Right atrium auricular region (tissue), 2 donors: ENCODE results near the gene INPP5A. TPM values are rescaled to one million over a fixed set of nuclear protein-coding genes. Genes with fewer than 3 reads are reported as not detected.

ENCODE experiments used
- DNase-seq: peaks from one replicate; pipeline ENCODE4 v3.0.0-alpha.2; 2019; ENCODE audit warnings: low spot score
- H3K27ac ChIP-seq, 2 donors: fragments of 200-600 bp; sonication (generic); 1 replicate in 1 of 2; 2 replicates in 1 of 2; pipeline ENCODE4 v1.5.1; 2016 to 2019
- H3K27me3 ChIP-seq, 2 donors: fragments of 200-600 bp; sonication (generic); one replicate each; pipeline versions ENCODE4 v1.5.1 to v1.6.0; 2017 to 2019
- H3K36me3 ChIP-seq: fragments of 200-600 bp; sonication (generic); one replicate; pipeline ENCODE4 v1.5.1; 2016
- H3K4me1 ChIP-seq, 2 donors: fragments of 200-600 bp; sonication (generic); one replicate each; pipeline versions ENCODE4 v1.5.1 to v1.6.0; 2017 to 2019
- H3K4me3 ChIP-seq, 2 donors: fragments of 200-600 bp; sonication (generic); 1 replicate in 1 of 2; 2 replicates in 1 of 2; pipeline ENCODE4 v1.5.1; 2017 to 2019; ENCODE audit warnings: mild to moderate bottlenecking in 1 of 2, moderate library complexity in 1 of 2
- H3K9me3 ChIP-seq, 2 donors: fragments of 200-600 bp; sonication (generic); one replicate each; pipeline ENCODE4 v1.5.1; 2019
- total RNA-seq, 2 donors: library from RNA; depleted of rRNA; stranded (reverse); fragments of >200 nt; gene quantifications; one replicate each; pipeline ENCODE4 v1.1.0, GENCODE V29; 2016
- TF ChIP-seq, protein P1 (sequence below), 2 donors: fragments of 200-600 bp; sonication (generic); IDR thresholded peaks; one replicate each; pipeline ENCODE4 v1.5.1; 2019; ENCODE audit warnings: antibody characterized with exemption in 2 of 2

INPP5A gene
- total RNA-seq, 2 donors from 2014 or later, result 116 to 143 TPM

GRCh38 chr10:132644527-132645246, 107.1 kb downstream of the INPP5A start:
- no peak overlapping the region for H3K27ac ChIP-seq

DNA sequence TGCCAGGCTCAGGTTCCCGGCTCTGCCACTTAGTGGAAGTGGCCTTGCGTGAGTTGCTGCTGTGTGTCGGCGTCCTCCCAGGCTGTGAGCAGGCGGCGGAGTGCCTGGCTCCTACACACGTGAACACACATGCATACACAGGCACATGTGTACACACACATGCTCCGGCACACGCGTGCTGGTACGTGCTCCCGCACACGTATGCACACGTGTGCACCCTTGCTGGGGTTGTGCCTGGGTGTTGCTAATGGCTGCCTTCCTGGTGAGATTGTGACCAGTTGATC, 107.6 kb downstream of the INPP5A start:
- Histone ChIP-seq H3K27ac (no peak overlapping the region), H3K36me3 (no peaks in the 10 kb centered on the region), H3K4me3 (no peak overlapping the region), H3K9me3 (no peaks in the 10 kb centered on the region), H3K27me3 (no peaks in the 10 kb centered on the region), H3K4me1 (no peaks in the 10 kb centered on the region)
- TF ChIP-seq, protein P1, sequence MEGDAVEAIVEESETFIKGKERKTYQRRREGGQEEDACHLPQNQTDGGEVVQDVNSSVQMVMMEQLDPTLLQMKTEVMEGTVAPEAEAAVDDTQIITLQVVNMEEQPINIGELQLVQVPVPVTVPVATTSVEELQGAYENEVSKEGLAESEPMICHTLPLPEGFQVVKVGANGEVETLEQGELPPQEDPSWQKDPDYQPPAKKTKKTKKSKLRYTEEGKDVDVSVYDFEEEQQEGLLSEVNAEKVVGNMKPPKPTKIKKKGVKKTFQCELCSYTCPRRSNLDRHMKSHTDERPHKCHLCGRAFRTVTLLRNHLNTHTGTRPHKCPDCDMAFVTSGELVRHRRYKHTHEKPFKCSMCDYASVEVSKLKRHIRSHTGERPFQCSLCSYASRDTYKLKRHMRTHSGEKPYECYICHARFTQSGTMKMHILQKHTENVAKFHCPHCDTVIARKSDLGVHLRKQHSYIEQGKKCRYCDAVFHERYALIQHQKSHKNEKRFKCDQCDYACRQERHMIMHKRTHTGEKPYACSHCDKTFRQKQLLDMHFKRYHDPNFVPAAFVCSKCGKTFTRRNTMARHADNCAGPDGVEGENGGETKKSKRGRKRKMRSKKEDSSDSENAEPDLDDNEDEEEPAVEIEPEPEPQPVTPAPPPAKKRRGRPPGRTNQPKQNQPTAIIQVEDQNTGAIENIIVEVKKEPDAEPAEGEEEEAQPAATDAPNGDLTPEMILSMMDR (IDR thresholded peaks at IDR 0.05), result no peak
- no peak for DNase-seq

More at GRCh38 chr10:132644527-132645246, 107.1 kb downstream of the INPP5A start:
- no peaks in the 10 kb centered on the region for H3K36me3 ChIP-seq
- TF ChIP-seq, protein P1 (IDR thresholded peaks at IDR 0.05), result no peak
- no peak for DNase-seq
- H3K4me3 ChIP-seq, result no peak overlapping the region
- no peaks in the 10 kb centered on the region for H3K27me3 ChIP-seq
- H3K9me3 ChIP-seq, result no peaks in the 10 kb centered on the region
- no peaks in the 10 kb centered on the region for H3K4me1 ChIP-seq

DNA sequence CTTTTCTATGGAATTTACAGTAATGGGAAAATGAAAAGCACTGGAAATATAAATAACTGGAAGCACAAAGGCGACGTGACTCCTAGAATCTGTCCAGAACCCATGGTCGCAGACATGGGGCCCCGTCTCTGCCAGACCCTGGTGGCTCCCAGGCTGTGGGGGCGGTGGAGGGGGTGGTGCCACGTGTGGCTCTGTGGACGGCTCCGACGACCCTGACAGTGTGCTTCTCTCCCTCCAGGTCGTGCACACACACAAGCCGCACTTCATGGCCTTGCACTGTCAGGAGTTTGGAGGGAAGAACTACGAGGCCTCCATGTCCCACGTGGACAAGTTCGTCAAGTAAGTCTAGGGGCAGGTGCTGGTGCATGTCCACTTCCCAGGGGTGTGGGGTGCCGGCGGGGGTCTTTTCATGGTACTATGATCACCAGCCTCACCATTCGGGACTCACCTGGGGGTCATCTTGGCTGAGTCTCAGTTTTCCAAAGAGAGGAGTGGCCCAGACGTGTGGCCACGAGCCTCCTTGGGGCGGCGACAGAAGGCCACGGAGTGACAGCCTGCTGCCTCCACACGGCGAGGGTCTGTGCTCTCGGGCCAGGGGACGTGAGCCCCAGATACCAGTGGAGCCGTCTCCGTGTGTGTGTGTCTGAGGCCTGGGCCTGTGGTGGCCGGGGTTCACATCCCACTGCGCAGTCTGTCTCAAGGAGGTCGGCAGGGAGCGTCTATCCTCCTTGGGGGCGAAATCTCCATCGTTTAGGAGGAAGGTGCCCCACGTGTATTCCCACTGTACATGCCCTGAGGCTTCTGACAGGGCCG, 108.2 kb downstream of the INPP5A start:
- Histone ChIP-seq H3K27me3 (no peaks in the 10 kb centered on the region), H3K27ac (no peak overlapping the region), H3K4me1 (no peaks in the 10 kb centered on the region), H3K4me3 (no peak overlapping the region), H3K36me3 (no peaks in the 10 kb centered on the region), H3K9me3 (no peaks in the 10 kb centered on the region)
- DNase-seq, result no peak
- TF ChIP-seq, protein P1 (IDR thresholded peaks at IDR 0.05), result no peak

DNA sequence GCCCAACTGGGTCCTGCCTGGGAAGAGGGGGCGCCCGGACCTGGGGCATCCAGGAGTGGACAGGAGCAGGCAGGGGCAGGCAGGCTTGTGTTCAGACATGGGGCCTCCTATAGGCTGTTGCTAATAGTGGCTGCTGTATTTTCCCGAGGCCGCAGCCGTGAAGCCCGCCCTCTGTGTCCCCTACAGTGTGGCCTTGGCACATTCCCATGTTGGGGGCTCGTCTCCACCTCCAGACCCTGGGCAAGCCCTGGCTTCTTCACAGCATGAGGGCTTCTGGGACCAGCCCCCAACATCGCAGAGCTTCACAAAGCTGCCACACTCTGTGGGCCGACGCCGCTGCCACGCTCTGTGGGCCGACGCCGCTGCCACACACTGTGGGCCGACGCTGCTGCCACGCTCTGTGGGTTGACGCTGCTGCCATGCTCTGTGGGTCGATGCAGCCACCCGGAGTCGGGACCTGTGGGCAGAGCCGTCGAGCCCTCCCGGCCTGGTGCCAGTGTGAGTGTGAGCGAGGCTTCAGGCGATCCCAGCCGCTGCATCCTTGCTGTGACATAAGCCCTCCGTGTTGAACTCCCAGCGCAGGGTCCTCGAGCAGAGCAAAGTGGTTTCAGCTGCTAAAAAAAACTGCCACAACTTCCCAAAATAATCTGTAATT, 109.0 kb downstream of the INPP5A start:
- TF ChIP-seq, protein P1 (IDR thresholded peaks at IDR 0.05), result no peak
- H3K27me3 ChIP-seq, result no peaks in the 10 kb centered on the region
- no peak overlapping the region for H3K4me3 ChIP-seq
- no peak overlapping the region for H3K27ac ChIP-seq
- DNase-seq, result no peak
- H3K36me3 ChIP-seq, result no peaks in the 10 kb centered on the region
- no peaks in the 10 kb centered on the region for H3K9me3 ChIP-seq
- no peaks in the 10 kb centered on the region for H3K4me1 ChIP-seq

DNA sequence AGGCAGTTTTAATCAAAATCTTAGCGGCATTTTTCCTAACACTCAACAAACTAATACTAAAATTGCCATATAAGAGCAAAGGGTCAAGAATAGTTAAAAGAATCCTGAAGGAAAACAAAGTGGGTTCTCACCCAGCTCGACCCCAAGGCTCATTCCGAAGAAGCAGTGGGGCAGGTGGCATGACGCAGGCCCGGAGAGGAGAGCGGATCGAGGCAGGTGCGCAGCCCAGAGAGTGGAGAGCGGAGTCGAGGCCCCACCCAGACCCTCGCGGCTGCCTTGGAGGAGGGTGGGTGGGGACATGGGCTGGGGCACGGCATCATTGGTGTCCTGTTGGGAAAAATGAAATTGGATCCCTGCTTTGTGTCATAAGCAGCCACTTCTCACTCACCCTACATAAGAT, 109.8 kb downstream of the INPP5A start:
- no peak overlapping the region for H3K27ac ChIP-seq
- DNase-seq, result no peak
- peaks cover 4% of the 10 kb centered on the region for H3K36me3 ChIP-seq
- H3K4me3 ChIP-seq, result no peak overlapping the region
- H3K4me1 ChIP-seq, result no peaks in the 10 kb centered on the region
- H3K27me3 ChIP-seq, result no peaks in the 10 kb centered on the region
- no peaks in the 10 kb centered on the region for H3K9me3 ChIP-seq
- TF ChIP-seq, protein P1 (IDR thresholded peaks at IDR 0.05), result no peak
